ENCODE measurements around the gene PRCP. TPM values are rescaled to one million over a fixed set of nuclear protein-coding genes. Genes with fewer than 3 reads are reported as not detected.
"Not testable (repeated sequence)": the region's sequence is repeated elsewhere in the genome, so short reads cannot be mapped to it uniquely, and the experiment has no call there.

The PRCP gene
- total RNA-seq, 1 experiment from 2014 or later = 51.5 TPM

DNA sequence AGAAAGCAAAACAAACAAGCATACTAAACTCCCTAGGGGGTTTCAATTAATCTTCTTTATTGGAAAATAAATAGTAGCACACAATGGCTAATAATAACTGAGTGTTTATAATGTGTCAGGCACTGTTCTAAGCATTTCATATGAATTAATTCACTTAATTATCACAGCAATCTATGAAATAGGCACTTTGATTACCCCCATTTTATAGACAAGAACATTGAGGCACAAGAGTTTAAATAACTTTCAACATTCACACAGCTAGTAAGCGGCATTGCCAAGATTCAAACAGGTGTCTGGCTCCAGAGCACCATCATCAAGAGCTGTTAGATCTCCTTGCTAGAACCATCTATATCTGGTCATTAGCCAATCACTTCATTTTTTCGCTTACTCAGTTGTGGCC is 43.1 kb downstream of the PRCP start:
- intact Hi-C loops (cut with micrococcal nuclease) = loop anchor here (5.0 kb wide), 1 partner anchor 300 kb away; the partner anchor contains the start of gene PCF11
- Histone ChIP-seq H3K4me1 (ENCODE audit: insufficient read depth, low read length) (peaks cover 60% of the 10 kb centered on the region), H3K79me2 (ENCODE audit: low read length) (peaks cover 26% of the 10 kb centered on the region), H4K20me1 (ENCODE audit: low read length) (no peaks in the 10 kb centered on the region), H3K9me3 (ENCODE audit: low read length) (no peaks in the 10 kb centered on the region), H3K4me2 (ENCODE audit: low read length) (peak overlapping the region; percentile 73; the same call in 1 of the 2 replicates), H3K36me3 (ENCODE audit: low read depth, low read length) (no peaks in the 10 kb centered on the region), H3K9ac (ENCODE audit: low read length) (no peak overlapping the region), H3F3A (ENCODE audit: low read length, unreplicated experiment) (peaks cover 14% of the 10 kb centered on the region), H3K27me3 (ENCODE audit: low read length) (no peaks in the 10 kb centered on the region), H3K4me3 (ENCODE audit: low read length) (no peak overlapping the region), H2AFZ (ENCODE audit: low read length) (no peak overlapping the region), H3K9me2 (replicated peaks; ENCODE audit: low read length) (no peaks in the 10 kb centered on the region), H3K27ac (ENCODE audit: low read length) (no peak overlapping the region)
- TF ChIP-seq CTCF (conservative IDR thresholded peaks at IDR 0.05; ENCODE audit: low read depth, low read length) (no peak), EZH2phosphoT487 (IDR thresholded peaks at IDR 0.05; ENCODE audit: borderline replicate concordance, low read length) (no peak)
- DNase-seq (no peak), ATAC-seq (no peak)
- BruUV-seq (replicated peaks) = no TSS peak
- POLR2A ChIA-PET (ENCODE audit: unreplicated experiment) = interaction anchor here (0.6 to 0.7 kb wide), 3 partner anchors 43 to 436 kb away, joined by 4 to 10 read pairs (median 6); partner anchors contain the start of gene PRCP
- CTCF ChIA-PET = interaction anchor here (0.6 kb wide), 1 partner anchor 388 kb away, joined by 4 read pairs; no protein-coding TSS in a partner anchor

- Histone ChIP-seq H3K9ac (ENCODE audit: low read length) (no peak overlapping the region), H3K4me3 (ENCODE audit: low read length) (no peak overlapping the region), H3K27me3 (ENCODE audit: low read length) (no peaks in the 10 kb centered on the region), H4K20me1 (ENCODE audit: low read length) (no peaks in the 10 kb centered on the region), H3K36me3 (ENCODE audit: low read depth, low read length) (no peaks in the 10 kb centered on the region), H3K9me2 (replicated peaks; ENCODE audit: low read length) (no peaks in the 10 kb centered on the region), H3K4me2 (ENCODE audit: low read length) (no peak overlapping the region), H3K9me3 (ENCODE audit: low read length) (no peaks in the 10 kb centered on the region), H3F3A (ENCODE audit: low read length, unreplicated experiment) (peaks cover 14% of the 10 kb centered on the region), H3K79me2 (ENCODE audit: low read length) (peaks cover 21% of the 10 kb centered on the region), H2AFZ (ENCODE audit: low read length) (no peak overlapping the region), H3K4me1 (ENCODE audit: insufficient read depth, low read length) (peaks cover 60% of the 10 kb centered on the region), H3K27ac (ENCODE audit: low read length) (no peak overlapping the region)
- ATAC-seq (no peak), DNase-seq (no peak)
- no peak for TF ChIP-seq CTCF (conservative IDR thresholded peaks at IDR 0.05; ENCODE audit: low read depth, low read length)
- TF ChIP-seq EZH2 (IDR thresholded peaks at IDR 0.05; ENCODE audit: low read length, unreplicated experiment) = no peak
- no TSS peak for BruUV-seq (replicated peaks)
- CTCF ChIA-PET = no interaction called here
- intact Hi-C loops (cut with micrococcal nuclease) = loop anchor here (5.0 kb wide), 1 partner anchor 302 kb away; the partner anchor contains the start of gene PCF11
- POLR2A ChIA-PET (ENCODE audit: unreplicated experiment) = no interaction called here
These were observed 44.6 kb downstream of the PRCP start for GRCh38 chr11:82855616-82856015.

DNA sequence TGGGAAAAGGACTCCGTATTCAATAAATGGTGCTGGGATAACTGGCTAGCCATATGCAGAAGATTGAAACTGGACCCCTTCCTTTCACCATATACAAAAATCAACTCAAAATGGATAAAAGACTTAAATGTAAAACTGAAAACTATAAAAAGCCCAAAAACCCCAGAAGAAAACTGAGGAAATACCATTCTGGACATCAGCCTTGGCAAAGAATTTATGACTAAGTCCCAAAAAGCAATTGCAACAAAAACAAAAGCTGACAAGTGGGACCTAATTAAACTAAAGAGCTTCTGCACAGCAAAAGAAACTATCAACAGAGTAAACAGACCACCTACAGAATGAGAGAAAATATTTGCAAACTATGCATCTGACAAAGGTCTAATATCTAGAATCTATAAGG is 45.3 kb downstream of the PRCP start:
- CTCF ChIA-PET; H3K9ac ChIP-seq (ENCODE audit: low read length); H4K20me1 ChIP-seq (ENCODE audit: low read length); H3K4me3 ChIP-seq (ENCODE audit: low read length); H3K27me3 ChIP-seq (ENCODE audit: low read length); DNase-seq; H2AFZ ChIP-seq (ENCODE audit: low read length); ATAC-seq; H3K9me2 ChIP-seq (replicated peaks; ENCODE audit: low read length); POLR2A ChIA-PET (ENCODE audit: unreplicated experiment); BruUV-seq (replicated peaks); H3K36me3 ChIP-seq (ENCODE audit: low read depth, low read length); H3K9me3 ChIP-seq (ENCODE audit: low read length); H3K27ac ChIP-seq (ENCODE audit: low read length): not testable (repeated sequence)
- intact Hi-C loops (cut with micrococcal nuclease) = loop anchor here (5.0 kb wide), 1 partner anchor 302 kb away; the partner anchor contains the start of gene PCF11
- peaks cover 14% of the 10 kb centered on the region for H3F3A ChIP-seq (ENCODE audit: low read length, unreplicated experiment)
- peaks cover 59% of the 10 kb centered on the region for H3K4me1 ChIP-seq (ENCODE audit: insufficient read depth, low read length)
- peak overlapping the region; percentile 38; the same call in 1 of the 2 replicates for H3K4me2 ChIP-seq (ENCODE audit: low read length)
- H3K79me2 ChIP-seq (ENCODE audit: low read length) = peaks cover 21% of the 10 kb centered on the region

All from PC-3 (cell line).